SK-N-SH (cell line): ENCODE results near the gene ABHD1. TPM values are rescaled to one million over a fixed set of nuclear protein-coding genes. Genes with fewer than 3 reads are reported as not detected.

ENCODE experiments used
- CTCF ChIA-PET: fragments of 300-600, 350-600 bp; formaldehyde crosslinking; extraction: SDS; loops from one replicate; lab custom pipeline; 2021; lab: Yijun Ruan, JAX
- POLR2A ChIA-PET: fragments of 350-600 bp; sonication (Branson Sonifier 250); formaldehyde crosslinking; extraction: SDS; loops from one replicate; lab custom pipeline; 2020; ENCODE audit warnings: antibody characterized with exemption, inconsistent platforms; lab: Yijun Ruan, JAX
- DNase-seq: peaks from one replicate; pipeline ENCODE4 v3.0.0; 2012
- H2AFZ ChIP-seq: fragments of 200-600 bp; sonication (generic); 2 replicates; pipeline ENCODE4 v1.8.1; 2016; ENCODE audit warnings: antibody characterized with exemption, mild to moderate bottlenecking, low read depth
- H3F3A ChIP-seq: fragments of 200-600 bp; sonication (generic); replicated peaks from 2 replicates; pipeline ENCODE3; 2016; ENCODE audit warnings: antibody characterized with exemption, mild to moderate bottlenecking; ENCODE audit not compliant: insufficient read depth
- H3K27ac ChIP-seq, 2 experiments: fragments of 200-500 bp in 1 of 2; fragments of 200-600 bp in 1 of 2; sonication (Bioruptor generic) in 1 of 2; sonication (generic), shearing (Covaris generic) in 1 of 2; 2 replicates each; pipeline versions ENCODE4 v1.5.1 to v1.6.1; 2014 to 2016; ENCODE audit warnings: low read depth in 2 of 2, inconsistent platforms in 1 of 2, low read length in 1 of 2, mild to moderate bottlenecking in 1 of 2, mixed read lengths in 1 of 2
- H3K27me3 ChIP-seq: fragments of 200-600 bp; sonication (generic), shearing (Covaris generic); 2 replicates; pipeline ENCODE4 v1.6.1; 2016; ENCODE audit warnings: mixed run types; ENCODE audit not compliant: insufficient read depth
- H3K36me3 ChIP-seq, 2 experiments: fragments of 200-500 bp in 1 of 2; fragments of 200-600 bp in 1 of 2; sonication (Bioruptor generic) in 1 of 2; sonication (generic) in 1 of 2; replicated peaks in 1 of 2; 2 replicates each; pipeline versions ENCODE3 to v1.5.1; 2014 to 2016; ENCODE audit warnings: low read length in 1 of 2, mild to moderate bottlenecking in 1 of 2; ENCODE audit not compliant: insufficient read depth in 2 of 2, control insufficient read depth in 1 of 2
- H3K4me1 ChIP-seq, 2 experiments: fragments of 200-500 bp in 1 of 2; fragments of 200-600 bp in 1 of 2; sonication (Bioruptor generic) in 1 of 2; sonication (generic), shearing (Covaris generic) in 1 of 2; 2 replicates each; pipeline versions ENCODE4 v1.5.1 to v1.6.1; 2014 to 2016; ENCODE audit warnings: low read depth in 1 of 2, low read length in 1 of 2, mixed run types in 1 of 2; ENCODE audit not compliant: insufficient read depth in 2 of 2, control insufficient read depth in 1 of 2
- H3K4me2 ChIP-seq: fragments of 200-600 bp; sonication (generic), shearing (Covaris generic); 2 replicates; pipeline ENCODE4 v1.6.1; 2017; ENCODE audit warnings: mixed run types
- H3K4me3 ChIP-seq, 2 experiments: fragments of 200-500 bp in 1 of 2; fragments of 200-600 bp in 1 of 2; sonication (Bioruptor generic) in 1 of 2; sonication (generic), shearing (Covaris generic) in 1 of 2; 2 replicates each; pipeline versions ENCODE4 v1.5.1 to v1.8.1; 2014 to 2016; ENCODE audit warnings: low read depth in 2 of 2, inconsistent platforms in 1 of 2, low read length in 1 of 2, mild to moderate bottlenecking in 1 of 2, mixed read lengths in 1 of 2, moderate library complexity in 1 of 2
- H3K79me2 ChIP-seq: fragments of 200-600 bp; sonication (generic); 2 replicates; pipeline ENCODE4 v1.8.1; 2017; ENCODE audit warnings: mild to moderate bottlenecking; ENCODE audit not compliant: insufficient read depth
- H3K9ac ChIP-seq: fragments of 200-600 bp; sonication (generic); 2 replicates; pipeline ENCODE4 v1.6.1; 2017; ENCODE audit warnings: mixed run types
- H3K9me2 ChIP-seq: fragments of 200-600 bp; sonication (generic); 2 replicates; pipeline ENCODE4 v1.6.1; 2017; ENCODE audit warnings: mixed run types
- H3K9me3 ChIP-seq: fragments of 200-600 bp; sonication (generic); 2 replicates; pipeline ENCODE4 v1.6.1; 2017; ENCODE audit warnings: mixed run types, mild to moderate bottlenecking, moderate library complexity
- H4K20me1 ChIP-seq: fragments of 200-600 bp; sonication (generic); 2 replicates; pipeline ENCODE4 v1.6.1; 2017; ENCODE audit warnings: mild to moderate bottlenecking, mixed run types; ENCODE audit not compliant: insufficient read depth
- FOSL2 ChIP-seq: IDR thresholded peaks from 2 replicates; pipeline ENCODE4 v1.4.0; 2012; ENCODE audit warnings: low read depth, mild to moderate bottlenecking, moderate library complexity, borderline replicate concordance
- GABPA ChIP-seq: IDR thresholded peaks from 2 replicates; pipeline ENCODE4 v1.4.0; 2012; ENCODE audit warnings: low read depth, mild to moderate bottlenecking
- GATA2 ChIP-seq: sonication (generic); formaldehyde crosslinking; IDR thresholded peaks from 2 replicates; pipeline ENCODE4 v1.5.0; 2020; ENCODE audit warnings: mild to moderate bottlenecking, missing genetic modification reagents
- JUND ChIP-seq: IDR thresholded peaks from 2 replicates; pipeline ENCODE4 v1.4.0; 2012
- MEF2A ChIP-seq: IDR thresholded peaks from 2 replicates; pipeline ENCODE4 v1.4.0; 2012; ENCODE audit warnings: low read depth, borderline replicate concordance
- MXI1 ChIP-seq: IDR thresholded peaks from 2 replicates; pipeline ENCODE4 v1.6.1; 2012; ENCODE audit warnings: mild to moderate bottlenecking, low read depth, low read length, improper control_type of control experiment
- NRF1 ChIP-seq: IDR thresholded peaks from 2 replicates; pipeline ENCODE4 v1.6.1; 2012; ENCODE audit warnings: low read depth, mild to moderate bottlenecking, low read length
- PBX3 ChIP-seq: IDR thresholded peaks from 2 replicates; pipeline ENCODE4; 2012
- RCOR1 ChIP-seq: fragments of 150-350 bp; IDR thresholded peaks from 2 replicates; pipeline ENCODE4 v1.6.1; 2017; ENCODE audit warnings: antibody characterized with exemption, low read length
- RFX5 ChIP-seq: IDR thresholded peaks from 2 replicates; pipeline ENCODE4 v1.6.1; 2012; ENCODE audit warnings: mild to moderate bottlenecking, improper control_type of control experiment, low read length
- RXRA ChIP-seq: IDR thresholded peaks from 2 replicates; pipeline ENCODE4 v1.4.0; 2012; ENCODE audit warnings: low read depth, mild to moderate bottlenecking, borderline replicate concordance
- SMC3 ChIP-seq: IDR thresholded peaks from 2 replicates; pipeline ENCODE4 v1.6.1; 2012; ENCODE audit warnings: low read depth, low read length, improper control_type of control experiment
- TAF1 ChIP-seq: IDR thresholded peaks from 2 replicates; pipeline ENCODE4 v1.6.1; 2012; ENCODE audit warnings: low read depth, mild to moderate bottlenecking, low read length, moderate library complexity, borderline replicate concordance
- TCF12 ChIP-seq: IDR thresholded peaks from 2 replicates; pipeline ENCODE4 v1.4.0; 2012
- ZBTB33 ChIP-seq: IDR thresholded peaks from 2 replicates; pipeline ENCODE4 v1.4.0; 2012; ENCODE audit warnings: low read depth, borderline replicate concordance
- WGBS: methylation state at CpG from one replicate; pipeline ENCODE4 v1.1.6; 2017; ENCODE audit warnings: low lambda C conversion rate; 5-methylcytosine and 5-hydroxymethylcytosine counted together
- polyA plus RNA-seq, 3 experiments: library from polyadenylated mRNA; depleted of rRNA; stranded (reverse); fragments of >200 nt; gene quantifications; 2 replicates each; pipeline ENCODE4 v1.2.3, GENCODE V29; 2012
- TF ChIP-seq, protein P1 (sequence below): IDR thresholded peaks from 2 replicates; pipeline ENCODE4 v1.4.0; 2012; ENCODE audit warnings: low read depth, borderline replicate concordance

ABHD1 gene
- polyA plus RNA-seq, 1 of the 3 experiments (the other 2 are of a cell fraction): 3.3 TPM

DNA sequence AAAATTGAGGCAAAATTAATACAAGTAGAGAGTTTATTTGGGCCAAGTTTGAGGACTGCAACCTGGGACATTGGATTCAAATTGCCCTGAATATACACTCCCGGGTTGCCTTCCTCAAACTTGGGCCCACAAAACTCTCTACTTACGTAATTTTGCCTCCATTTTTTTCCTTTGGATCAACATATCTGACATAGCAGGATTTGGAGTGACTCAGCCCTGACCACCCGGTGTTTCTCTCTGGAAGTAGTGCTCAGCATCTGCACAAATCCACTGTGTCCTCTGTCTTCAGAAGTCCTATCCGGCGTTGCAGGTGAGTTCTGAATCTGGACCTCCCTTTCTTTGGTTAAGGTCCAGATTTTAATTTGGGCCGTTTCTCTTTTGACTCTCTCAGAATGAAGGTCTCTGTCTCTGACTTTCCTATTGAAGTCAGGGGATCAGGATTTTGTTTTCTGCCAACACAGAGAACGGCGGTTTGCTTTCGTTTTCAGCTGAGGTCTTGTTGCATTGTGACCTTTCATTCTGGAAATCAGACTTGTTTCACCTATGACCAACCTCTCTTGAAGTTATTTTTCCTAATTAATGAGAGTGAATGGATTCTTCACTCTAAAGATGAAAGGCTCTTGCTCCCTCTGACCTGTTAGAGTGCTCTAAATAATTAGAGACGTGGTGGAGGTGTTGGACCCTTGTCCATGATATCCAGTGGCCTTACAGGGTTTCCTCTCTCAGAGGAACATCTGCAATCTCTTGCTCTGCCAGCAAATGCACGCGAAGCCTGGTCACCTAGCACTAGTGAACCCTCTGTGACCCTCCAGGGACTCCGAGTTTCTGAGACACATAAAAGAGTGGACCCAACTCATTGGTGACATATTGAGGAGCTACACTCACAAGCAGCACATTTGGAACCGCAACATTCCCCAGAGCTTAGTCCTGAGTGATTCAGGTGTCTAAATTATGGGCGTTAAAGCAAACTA lies 38.8 kb downstream of the ABHD1 start:
- 75% methylated on average over 15 of the region's 15 CpGs for WGBS
- no peak for TF ChIP-seq TAF1
- TF ChIP-seq GABPA: no peak
- TF ChIP-seq PBX3: no peak
- no peak for TF ChIP-seq RCOR1
- no peak for TF ChIP-seq RFX5
- no peak for TF ChIP-seq TCF12
- TF ChIP-seq FOSL2: no peak
- no peak for TF ChIP-seq MXI1
- TF ChIP-seq JUND: no peak
- TF ChIP-seq ZBTB33: no peak
- TF ChIP-seq, all 33 proteins: peak for 0
- ChIA-PET POLR2A (no interaction called here), CTCF (interaction anchor here (0.6 to 6.9 kb wide), 3 partner anchors 8 to 117 kb away, joined by 4 to 58 read pairs (median 21); no protein-coding TSS in a partner anchor)
- Histone ChIP-seq H3K4me3 (no peak overlapping the region), H3K36me3 (no peaks in the 10 kb centered on the region), H3K79me2 (no peaks in the 10 kb centered on the region), H3K27ac (no peak overlapping the region), H3K9me2 (no peaks in the 10 kb centered on the region), H3F3A (no peaks in the 10 kb centered on the region), H2AFZ (no peak overlapping the region), H3K4me1 (no peaks in the 10 kb centered on the region), H3K9me3 (no peaks in the 10 kb centered on the region), H3K9ac (no peak overlapping the region), H4K20me1 (no peaks in the 10 kb centered on the region), H3K27me3 (no peaks in the 10 kb centered on the region), H3K4me2 (no peak overlapping the region)
- DNase-seq: no peak

DNA sequence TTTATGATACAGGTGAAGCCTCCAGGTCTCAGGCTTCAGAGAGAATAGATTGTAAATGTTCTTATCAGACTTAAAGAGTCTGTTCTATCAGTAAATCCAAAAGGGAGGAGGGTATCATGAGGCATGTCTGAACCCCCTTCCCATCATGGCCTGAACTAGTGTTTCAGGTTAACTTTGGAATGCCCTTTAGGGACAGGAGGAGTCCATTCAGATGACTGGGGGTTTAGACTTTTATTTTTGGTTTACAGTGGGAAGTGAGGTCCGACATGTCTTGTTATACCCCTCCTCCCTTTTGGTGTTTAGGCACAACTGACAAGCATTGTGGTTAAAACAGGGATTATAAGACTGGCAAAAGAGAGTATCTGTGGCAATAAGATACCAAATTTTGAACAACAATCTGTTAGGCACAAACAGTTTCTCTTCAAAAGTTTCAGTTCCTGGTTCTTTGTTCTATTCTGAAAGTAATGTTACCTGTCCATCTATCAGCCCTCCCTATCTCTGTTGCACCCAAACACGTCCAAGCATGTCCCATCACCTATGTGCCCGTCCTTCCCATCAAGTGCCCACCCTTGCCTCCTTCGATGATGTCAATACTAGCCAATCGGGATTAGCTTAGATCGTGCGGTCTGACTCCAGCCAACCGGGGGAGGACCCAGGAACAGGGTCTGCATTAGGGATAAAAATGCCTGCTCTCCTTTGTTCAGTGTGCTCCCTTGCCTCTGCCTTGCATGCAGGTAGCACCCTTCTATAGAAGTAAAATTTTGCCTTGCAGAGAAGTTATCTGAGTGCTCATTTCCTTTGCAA lies 41.5 kb downstream of the ABHD1 start:
- CTCF ChIA-PET: interaction anchor here (0.9 to 2.6 kb wide), 12 partner anchors 10 to 204 kb away, joined by 3 to 7 read pairs (median 3); partner anchors contain the start of gene TRIM54
- no peaks in the 10 kb centered on the region for H3K9me3 ChIP-seq
- no peaks in the 10 kb centered on the region for H3K9me2 ChIP-seq
- H3K79me2 ChIP-seq: no peaks in the 10 kb centered on the region
- no peaks in the 10 kb centered on the region for H3K27me3 ChIP-seq
- TF ChIP-seq GATA2 (CRISPR knock-in tag) (no peak), ZBTB33 (no peak), MEF2A (no peak), RCOR1 (no peak), RXRA (no peak), SMC3 (no peak), TAF1 (no peak), NRF1 (no peak)
- TF ChIP-seq, protein P1, sequence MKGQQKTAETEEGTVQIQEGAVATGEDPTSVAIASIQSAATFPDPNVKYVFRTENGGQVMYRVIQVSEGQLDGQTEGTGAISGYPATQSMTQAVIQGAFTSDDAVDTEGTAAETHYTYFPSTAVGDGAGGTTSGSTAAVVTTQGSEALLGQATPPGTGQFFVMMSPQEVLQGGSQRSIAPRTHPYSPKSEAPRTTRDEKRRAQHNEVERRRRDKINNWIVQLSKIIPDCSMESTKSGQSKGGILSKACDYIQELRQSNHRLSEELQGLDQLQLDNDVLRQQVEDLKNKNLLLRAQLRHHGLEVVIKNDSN: no peak
- TF ChIP-seq, all 33 proteins: peak for 0
- Histone ChIP-seq H3K36me3 (no peaks in the 10 kb centered on the region), H3K27ac (no peak overlapping the region), H3F3A (no peaks in the 10 kb centered on the region), H3K4me2 (no peak overlapping the region), H3K4me1 (no peaks in the 10 kb centered on the region), H3K4me3 (no peak overlapping the region), H3K9ac (no peak overlapping the region), H4K20me1 (no peaks in the 10 kb centered on the region), H2AFZ (no peak overlapping the region)
- POLR2A ChIA-PET: no interaction called here
- 78% methylated on average over 8 of the region's 8 CpGs for WGBS
- no peak for DNase-seq
